ENCODE results near the gene CFAP299.

- TF ChIP-seq POLR2A (IDR thresholded peaks at IDR 0.05) (no peak), CTCF (IDR thresholded peaks at IDR 0.05) (no peak)
Observed at GRCh38 chr4:80646061-80646460, 310.5 kb downstream of the CFAP299 start.
